ENCODE measurements around the gene SLC7A10.
"Not testable (repeated sequence)": the region's sequence is repeated elsewhere in the genome, so short reads cannot be mapped to it uniquely, and the experiment has no call there.

Gene SLC7A10

DNA sequence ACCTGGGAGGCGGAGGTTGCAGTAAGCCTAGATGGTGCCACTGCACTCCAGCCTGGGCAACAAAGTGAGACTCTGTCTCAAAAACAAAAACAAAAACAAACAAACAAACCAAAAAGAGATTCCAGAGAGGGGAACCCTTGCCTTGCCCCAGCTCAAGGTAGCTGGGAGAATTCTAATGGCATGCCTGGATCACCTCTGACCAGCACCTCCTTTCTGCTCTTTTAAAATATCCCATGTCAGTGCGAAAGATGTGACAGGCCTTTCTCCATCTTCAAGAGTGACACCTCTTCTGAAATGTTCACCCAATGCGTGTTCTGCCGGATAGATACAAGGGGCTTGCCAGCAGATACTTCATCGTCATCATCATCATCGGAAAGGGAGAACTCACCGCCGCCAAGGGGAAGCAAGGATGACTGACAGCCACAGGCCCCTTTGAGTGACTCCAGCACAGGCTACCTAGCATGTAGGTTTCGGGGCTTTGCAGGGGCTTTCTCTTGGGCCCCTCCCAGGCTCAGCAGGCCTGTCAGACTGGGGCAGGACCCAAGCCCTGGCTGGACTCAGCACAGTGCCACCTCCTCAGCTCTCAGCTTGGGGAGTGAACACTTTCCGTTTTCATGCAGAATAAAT, 50.4 kb downstream of the SLC7A10 start:
- no peak for DNase-seq

DNA sequence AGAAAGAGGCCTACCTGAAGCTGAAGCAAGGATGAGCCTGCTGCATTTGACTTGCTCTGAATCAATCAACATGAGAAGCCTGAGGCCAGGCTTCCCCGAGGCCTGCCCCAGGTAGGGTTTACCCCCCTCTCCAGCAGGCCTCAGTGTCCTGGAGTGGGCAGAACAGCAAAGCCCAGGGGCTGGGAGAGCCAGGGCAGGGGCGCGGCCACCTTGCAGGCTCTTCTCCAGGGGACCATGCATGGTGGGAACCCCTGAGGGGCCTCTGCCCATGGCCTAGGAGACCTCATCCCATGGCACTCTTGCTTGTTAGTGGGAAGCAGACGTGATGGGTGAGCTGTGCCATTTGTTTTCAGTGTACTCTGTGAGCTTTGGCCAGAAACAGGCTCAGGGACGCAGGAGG, 51.5 kb downstream of the SLC7A10 start:
- DNase-seq = no peak

DNA sequence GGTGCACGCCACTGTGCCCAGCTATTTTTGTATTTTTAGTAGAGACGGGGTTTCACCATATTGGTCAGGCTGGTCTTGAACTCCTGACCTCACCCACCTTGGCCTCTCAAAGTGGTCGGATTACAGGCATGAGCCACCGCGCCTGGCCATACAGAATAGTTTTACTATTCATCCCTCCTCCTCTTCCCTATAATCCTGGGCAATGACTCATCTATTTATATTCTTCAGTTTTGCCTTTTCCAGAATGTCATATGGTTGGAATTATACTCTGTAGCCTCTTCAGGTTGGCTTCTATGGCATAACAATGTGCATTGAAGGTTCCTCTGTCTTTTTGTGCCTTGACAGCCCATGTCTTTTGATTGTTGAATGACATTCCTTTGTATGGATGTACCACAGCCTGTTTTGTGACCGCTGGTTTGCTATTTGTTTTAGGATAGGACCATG, 53.7 kb downstream of the SLC7A10 start:
- DNase-seq = no peak

DNA sequence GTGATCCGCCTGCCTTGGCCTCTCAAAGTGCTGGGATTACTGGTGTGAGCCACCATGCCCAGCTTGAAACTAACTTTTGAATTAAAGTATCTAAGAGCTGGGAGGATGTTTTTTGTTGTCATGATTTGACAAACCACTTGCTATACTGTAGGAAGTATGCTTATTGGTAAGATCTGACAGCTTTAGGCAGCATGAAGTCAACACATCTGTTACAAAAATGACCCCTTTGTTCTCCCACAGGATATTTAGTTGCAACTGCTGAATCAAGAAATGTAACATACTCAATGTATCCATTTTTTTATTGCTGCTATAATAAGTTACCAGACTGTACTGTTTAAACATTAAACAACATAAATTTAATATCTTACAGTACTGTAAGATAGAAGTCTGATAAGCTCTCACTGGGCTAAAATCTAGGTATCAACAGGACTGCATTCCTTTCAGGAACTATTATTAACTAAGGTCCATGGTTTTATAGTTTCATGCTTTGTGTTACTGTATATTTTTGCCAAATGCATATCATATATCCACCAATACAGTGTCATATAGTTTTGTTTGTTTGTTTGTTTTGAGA, 54.3 kb downstream of the SLC7A10 start:
- DNase-seq = no peak

DNA sequence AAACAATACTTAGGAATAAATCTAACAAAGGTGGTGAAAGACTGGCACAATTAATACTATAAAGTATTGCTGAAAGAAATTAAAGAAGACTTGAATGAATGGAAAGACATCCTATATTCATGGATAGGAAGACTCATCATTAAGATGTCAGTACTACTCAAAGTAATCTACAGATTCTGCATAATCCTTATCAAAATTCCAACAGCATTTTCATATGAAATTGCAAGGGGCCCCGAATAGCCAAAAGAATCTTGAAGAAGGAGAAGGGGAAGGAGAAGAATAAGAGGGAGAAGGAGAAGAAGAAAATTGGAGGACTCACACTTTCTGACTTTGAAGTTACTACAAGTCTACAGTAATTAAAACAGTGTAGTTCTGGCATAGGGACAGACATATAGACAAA, 57.1 kb downstream of the SLC7A10 start:
- no peak for DNase-seq

DNA sequence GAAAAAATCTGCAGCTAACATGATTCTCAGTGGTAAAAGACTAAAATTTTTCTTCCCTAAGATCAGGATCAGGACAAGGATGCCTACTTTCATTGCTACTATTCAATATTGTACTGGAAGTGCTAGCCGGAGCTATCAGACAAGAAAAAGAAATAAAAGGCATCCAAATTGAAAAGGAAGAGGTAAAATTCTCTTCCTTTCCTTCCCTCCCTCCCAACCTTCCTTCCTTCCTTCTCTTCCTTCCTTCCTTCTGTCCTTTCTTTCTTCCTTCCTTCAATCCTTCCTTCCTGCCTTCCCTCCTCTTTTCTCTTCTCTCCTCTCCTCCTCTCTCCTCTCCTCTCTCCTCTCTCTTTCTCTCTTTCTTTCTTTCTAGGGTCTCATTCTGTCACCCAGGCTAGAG, 58.2 kb downstream of the SLC7A10 start:
- no peak for DNase-seq

DNA sequence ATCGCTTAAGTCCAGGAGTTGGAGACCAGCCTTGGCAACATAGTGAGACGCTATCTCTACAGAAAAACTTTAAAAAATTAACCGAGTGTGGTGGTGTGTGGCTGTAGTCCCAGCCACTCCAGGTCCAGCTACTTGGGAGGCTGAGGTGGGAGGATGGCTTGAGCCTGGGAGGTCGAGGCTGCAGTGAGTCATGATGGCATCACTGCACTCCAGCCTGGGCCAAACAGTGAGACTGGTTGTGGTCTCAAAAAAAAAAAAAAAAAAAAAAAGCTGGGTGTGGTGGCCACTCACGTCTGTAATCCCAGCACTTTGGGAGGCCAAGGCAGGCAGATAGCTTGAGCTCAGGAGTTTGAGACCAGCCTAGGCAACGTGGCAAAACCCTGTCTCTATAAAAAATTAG, 59.6 kb downstream of the SLC7A10 start:
- not testable (repeated sequence) for DNase-seq

DNA sequence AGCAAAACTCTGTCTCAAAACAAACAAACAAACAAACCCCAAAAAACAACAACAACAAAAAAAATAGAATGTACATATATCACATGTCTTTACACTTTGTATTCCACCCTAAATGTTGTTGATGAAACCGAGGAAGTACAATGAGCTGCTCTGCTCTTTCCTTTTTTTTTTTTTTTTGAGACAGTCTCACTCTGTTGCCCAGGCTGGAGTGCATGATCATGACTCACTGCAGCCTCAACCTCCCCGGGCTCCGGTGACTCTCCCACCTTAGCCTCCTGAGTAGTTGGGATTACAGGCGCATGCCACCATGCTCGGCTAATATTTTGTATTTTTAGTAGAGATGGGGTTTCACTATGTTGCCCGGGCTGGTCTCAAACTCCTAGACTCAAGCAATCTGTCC, 62.2 kb downstream of the SLC7A10 start:
- DNase-seq = no peak

DNA sequence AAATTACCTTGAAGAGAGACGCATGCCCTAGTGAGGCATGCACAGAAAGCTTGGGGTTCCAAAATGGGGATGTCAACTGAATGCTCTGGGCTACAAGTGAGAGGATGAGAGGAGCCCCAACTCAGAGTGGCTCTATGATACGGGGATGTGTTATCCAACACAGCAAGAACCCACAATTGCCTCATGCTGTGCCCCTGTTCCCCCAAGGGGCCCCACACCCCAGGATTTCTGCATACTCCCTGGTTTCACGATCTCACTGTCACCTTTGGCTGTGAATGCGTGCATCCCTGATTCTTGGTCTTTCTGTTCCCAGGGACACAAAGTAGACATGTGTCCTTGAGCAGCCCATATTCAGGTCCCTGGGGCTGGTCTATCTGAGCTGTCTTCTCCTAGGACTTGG, 64.4 kb downstream of the SLC7A10 start:
- no peak for DNase-seq

DNA sequence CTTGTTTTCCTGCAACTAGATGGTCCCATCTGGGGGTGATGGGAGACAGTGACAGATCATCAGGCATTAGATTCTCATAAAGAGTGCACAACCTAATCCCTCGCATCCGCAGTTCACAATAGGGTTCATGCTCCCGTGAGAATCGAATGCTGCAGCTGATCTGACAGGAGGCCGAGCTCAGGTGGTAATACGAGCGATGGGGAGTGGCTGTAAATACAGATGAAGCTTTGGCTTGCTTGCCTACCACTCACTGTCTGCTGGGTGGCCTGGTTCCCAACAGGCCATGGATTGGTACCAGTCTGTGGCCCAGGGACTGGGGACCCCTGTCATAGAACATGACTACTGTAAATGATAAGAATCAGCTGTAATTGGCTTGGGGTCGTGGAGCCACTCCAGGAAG, 65.8 kb downstream of the SLC7A10 start:
- DNase-seq = no peak

DNA sequence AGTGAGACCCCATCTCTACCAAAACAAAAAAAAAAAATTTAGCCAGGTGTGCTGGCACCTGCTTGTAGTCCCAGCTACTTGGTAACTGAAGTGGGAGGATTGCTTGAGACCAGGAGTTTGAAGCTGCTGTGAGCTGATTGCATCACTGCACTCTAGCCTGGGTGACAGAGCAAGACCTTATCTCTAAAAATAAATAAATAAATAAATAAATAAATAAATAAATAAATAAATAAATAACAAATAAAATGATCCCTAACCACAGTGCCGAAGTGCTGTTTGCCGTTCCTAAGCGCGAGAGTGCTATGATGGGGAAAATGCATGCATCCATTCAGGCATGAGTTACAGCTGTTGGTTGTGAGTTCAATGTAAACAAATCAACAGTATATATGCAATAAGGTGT, 66.5 kb downstream of the SLC7A10 start:
- DNase-seq = no peak
